PC-9 (cell line): ENCODE data around the gene OPN4. TPM values are rescaled to one million over a fixed set of nuclear protein-coding genes. Genes with fewer than 3 reads are reported as not detected.

ENCODE experiments used
- BruUV-seq: library from RNA; stranded (reverse); fragments of 400-500 nt; replicated peaks from 2 replicates; lab custom pipeline; 2021; lab: Mats Ljungman, UMichigan
- CTCF ChIA-PET: fragments of 300-600 bp; sonication (Branson Sonifier 250); formaldehyde crosslinking; loops from one replicate; lab custom pipeline; 2022; ENCODE audit warnings: antibody characterized with exemption; lab: Charles Lee
- POLR2A ChIA-PET: fragments of 300-600 bp; sonication (Branson Sonifier 250); formaldehyde crosslinking; loops from one replicate; lab custom pipeline; 2022; ENCODE audit warnings: antibody characterized with exemption; ENCODE audit not compliant: unreplicated experiment; lab: Charles Lee
- DNase-seq, 2 experiments: peaks; one replicate each; pipeline versions ENCODE4 v3.0.0 to v3.0.0-alpha.2; 2015 to 2022; ENCODE audit warnings: mixed read lengths in 1 of 2
- H2AFZ ChIP-seq: fragments of 200-600 bp; sonication (generic); 2 replicates; pipeline ENCODE4 v1.8.1; 2017; ENCODE audit warnings: antibody characterized with exemption
- H3F3A ChIP-seq: fragments of 200-600 bp; sonication (generic); 2 replicates; pipeline ENCODE4 v1.8.1; 2017; ENCODE audit warnings: antibody characterized with exemption, mild to moderate bottlenecking, low read depth; ENCODE audit not compliant: insufficient read depth
- H3K27ac ChIP-seq: fragments of 200-600 bp; sonication (generic); 2 replicates; pipeline ENCODE4 v1.6.1; 2016; ENCODE audit warnings: mixed run types
- H3K27me3 ChIP-seq: fragments of 200-600 bp; sonication (generic); 2 replicates; pipeline ENCODE4 v1.6.1; 2016; ENCODE audit warnings: low read depth, mixed run types; ENCODE audit not compliant: insufficient read depth
- H3K36me3 ChIP-seq: fragments of 200-600 bp; sonication (generic); 2 replicates; pipeline ENCODE4 v1.6.1; 2016; ENCODE audit warnings: low read depth, mixed run types
- H3K4me1 ChIP-seq: fragments of 200-600 bp; sonication (generic); replicated peaks from 2 replicates; pipeline ENCODE4 v1.6.1; 2016; ENCODE audit warnings: mixed run types; ENCODE audit not compliant: insufficient read depth
- H3K4me2 ChIP-seq: fragments of 200-600 bp; sonication (generic); 2 replicates; pipeline ENCODE4 v1.6.1; 2017; ENCODE audit warnings: mixed run types
- H3K4me3 ChIP-seq: fragments of 200-600 bp; sonication (generic); 2 replicates; pipeline ENCODE4 v1.6.1; 2016; ENCODE audit warnings: mixed run types
- H3K79me2 ChIP-seq: fragments of 200-600 bp; sonication (generic); 2 replicates; pipeline ENCODE4 v1.6.1; 2017; ENCODE audit warnings: low read depth, mixed run types
- H3K9me2 ChIP-seq: fragments of 200-600 bp; sonication (generic); 2 replicates; pipeline ENCODE4 v1.8.1; 2017; ENCODE audit warnings: mild to moderate bottlenecking; ENCODE audit not compliant: insufficient read depth
- H3K9me3 ChIP-seq: fragments of 200-600 bp; sonication (generic); 2 replicates; pipeline ENCODE4 v1.8.1; 2016; ENCODE audit warnings: low read depth; ENCODE audit not compliant: insufficient read depth
- H4K20me1 ChIP-seq: fragments of 200-600 bp; sonication (generic); 2 replicates; pipeline ENCODE4 v1.8.1; 2017; ENCODE audit not compliant: insufficient read depth
- EZH2 ChIP-seq: fragments of 200-600 bp; sonication (generic); IDR thresholded peaks from 2 replicates; pipeline ENCODE4 v1.8.0; 2017; ENCODE audit warnings: antibody characterized with exemption, low read depth
- intact Hi-C: fragments of 100-400 bp; cut with micrococcal nuclease; formaldehyde crosslinking; loops from one replicate; pipeline ENCODE4 v1.10.0; 2022; ENCODE audit not compliant: unreplicated experiment
- total RNA-seq: library from RNA; stranded (reverse); gene quantifications from 2 replicates; pipeline ENCODE4 v1.2.3, GENCODE V29; 2021
- TF ChIP-seq, protein P1 (sequence below): fragments of 200-600 bp; sonication (generic); conservative IDR thresholded peaks from 2 replicates; pipeline ENCODE4 v1.6.1; 2017; ENCODE audit warnings: mixed run types, antibody characterized with exemption, mild to moderate bottlenecking, moderate library complexity

The OPN4 gene
- total RNA-seq, 1 experiment from 2014 or later, result 0.15 TPM

DNA sequence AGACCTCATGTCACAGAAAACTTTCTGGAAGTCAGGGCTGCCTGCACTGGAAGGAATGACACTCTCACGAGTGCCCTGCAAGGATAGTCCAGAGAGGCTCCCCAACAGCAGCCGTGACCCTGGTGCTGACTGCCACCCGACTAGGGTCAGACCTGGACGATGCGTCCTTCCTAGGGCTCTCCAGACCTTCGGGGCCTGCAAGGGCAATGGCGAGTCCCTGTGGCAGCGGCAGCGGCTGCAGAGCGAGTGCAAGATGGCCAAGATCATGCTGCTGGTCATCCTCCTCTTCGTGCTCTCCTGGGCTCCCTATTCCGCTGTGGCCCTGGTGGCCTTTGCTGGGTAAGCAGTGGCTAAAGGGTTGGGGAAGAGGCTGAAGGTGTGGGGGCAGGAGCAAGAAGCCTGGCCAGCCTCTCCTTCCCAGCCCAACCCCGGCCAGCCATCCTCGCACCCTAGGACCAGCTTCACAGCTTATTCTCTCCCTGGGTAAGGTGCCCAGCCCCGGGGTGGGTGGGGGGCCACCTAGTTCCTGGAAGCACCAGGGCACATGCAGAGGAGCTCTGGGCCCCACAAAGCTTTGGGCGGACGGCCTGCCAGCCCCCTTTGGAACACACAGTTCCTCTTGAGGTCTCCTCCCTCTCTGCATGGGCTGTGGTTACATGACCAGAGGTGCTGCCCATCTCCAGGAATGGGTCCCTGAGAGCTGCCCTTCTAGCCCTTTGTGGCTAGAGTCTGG lies 5.5 kb downstream of the OPN4 start:
- TF ChIP-seq, protein P1, sequence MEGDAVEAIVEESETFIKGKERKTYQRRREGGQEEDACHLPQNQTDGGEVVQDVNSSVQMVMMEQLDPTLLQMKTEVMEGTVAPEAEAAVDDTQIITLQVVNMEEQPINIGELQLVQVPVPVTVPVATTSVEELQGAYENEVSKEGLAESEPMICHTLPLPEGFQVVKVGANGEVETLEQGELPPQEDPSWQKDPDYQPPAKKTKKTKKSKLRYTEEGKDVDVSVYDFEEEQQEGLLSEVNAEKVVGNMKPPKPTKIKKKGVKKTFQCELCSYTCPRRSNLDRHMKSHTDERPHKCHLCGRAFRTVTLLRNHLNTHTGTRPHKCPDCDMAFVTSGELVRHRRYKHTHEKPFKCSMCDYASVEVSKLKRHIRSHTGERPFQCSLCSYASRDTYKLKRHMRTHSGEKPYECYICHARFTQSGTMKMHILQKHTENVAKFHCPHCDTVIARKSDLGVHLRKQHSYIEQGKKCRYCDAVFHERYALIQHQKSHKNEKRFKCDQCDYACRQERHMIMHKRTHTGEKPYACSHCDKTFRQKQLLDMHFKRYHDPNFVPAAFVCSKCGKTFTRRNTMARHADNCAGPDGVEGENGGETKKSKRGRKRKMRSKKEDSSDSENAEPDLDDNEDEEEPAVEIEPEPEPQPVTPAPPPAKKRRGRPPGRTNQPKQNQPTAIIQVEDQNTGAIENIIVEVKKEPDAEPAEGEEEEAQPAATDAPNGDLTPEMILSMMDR, result no peak
- TF ChIP-seq EZH2, result no peak
- intact Hi-C loops, result no loop called here
- H3K27me3 ChIP-seq, result no peaks in the 10 kb centered on the region
- no peaks in the 10 kb centered on the region for H3K79me2 ChIP-seq
- no peak overlapping the region for H3K4me2 ChIP-seq
- H3K4me1 ChIP-seq, result peaks cover 7% of the 10 kb centered on the region
- no peak overlapping the region for H2AFZ ChIP-seq
- H3K9me3 ChIP-seq, result no peaks in the 10 kb centered on the region
- no peak overlapping the region for H3K27ac ChIP-seq
- BruUV-seq, result no TSS peak
- H3K4me3 ChIP-seq, result no peak overlapping the region
- CTCF ChIA-PET, result no interaction called here
- no peaks in the 10 kb centered on the region for H4K20me1 ChIP-seq
- no peaks in the 10 kb centered on the region for H3F3A ChIP-seq
- H3K36me3 ChIP-seq, result no peaks in the 10 kb centered on the region
- POLR2A ChIA-PET, result no interaction called here
- no peak for DNase-seq
- H3K9me2 ChIP-seq, result no peaks in the 10 kb centered on the region

DNA sequence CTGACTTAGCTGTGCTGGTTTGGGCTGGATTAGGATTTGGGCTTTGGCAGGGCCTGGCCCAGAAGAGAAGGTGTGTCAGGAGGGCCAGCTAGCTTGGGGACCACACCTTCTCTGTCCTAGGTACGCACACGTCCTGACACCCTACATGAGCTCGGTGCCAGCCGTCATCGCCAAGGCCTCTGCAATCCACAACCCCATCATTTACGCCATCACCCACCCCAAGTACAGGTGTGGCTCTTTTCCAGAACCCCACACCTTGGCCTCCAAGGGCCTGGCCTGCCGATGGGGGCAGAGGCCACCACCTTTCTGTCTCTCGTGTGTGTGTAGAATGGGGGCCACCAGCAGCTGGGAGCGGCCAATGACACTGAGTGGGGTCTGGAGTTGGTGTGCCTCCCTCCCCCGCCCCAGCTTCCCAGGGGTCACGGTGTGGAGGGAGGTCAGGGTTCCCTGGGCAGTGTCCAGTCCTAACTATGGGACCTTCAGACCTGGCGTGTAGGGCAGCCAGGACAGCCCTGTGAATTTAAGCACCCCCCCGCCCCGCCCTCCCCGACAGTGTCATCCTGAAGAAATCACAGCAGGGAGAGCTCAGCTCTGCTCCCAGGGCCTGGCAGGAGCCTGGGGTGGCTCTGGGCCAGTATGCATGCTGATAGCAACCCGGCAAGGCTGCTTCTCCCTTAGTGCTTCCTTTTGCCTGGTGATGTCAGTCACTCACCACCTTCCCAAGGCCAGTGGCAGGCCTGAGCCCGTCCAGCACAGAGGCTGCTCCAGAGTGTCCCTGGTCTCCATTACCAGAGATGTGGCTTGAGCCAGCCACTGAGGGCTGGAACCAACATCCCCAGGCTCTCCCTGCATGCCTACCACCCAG lies 7.0 kb downstream of the OPN4 start:
- ChIA-PET CTCF (interaction anchor here (0.7 kb wide), 1 partner anchor 21 kb away, joined by 4 read pairs; no protein-coding TSS in a partner anchor), POLR2A (no interaction called here)
- intact Hi-C loops, result no loop called here
- TF ChIP-seq EZH2, result no peak
- TF ChIP-seq, protein P1, result no peak
- no peak overlapping the region for H3K27ac ChIP-seq
- H2AFZ ChIP-seq, result no peak overlapping the region
- H3K4me2 ChIP-seq, result no peak overlapping the region
- no peaks in the 10 kb centered on the region for H3K27me3 ChIP-seq
- H3K79me2 ChIP-seq, result no peaks in the 10 kb centered on the region
- H3K9me3 ChIP-seq, result no peaks in the 10 kb centered on the region
- no peaks in the 10 kb centered on the region for H3F3A ChIP-seq
- no peaks in the 10 kb centered on the region for H3K36me3 ChIP-seq
- H4K20me1 ChIP-seq, result no peaks in the 10 kb centered on the region
- H3K9me2 ChIP-seq, result no peaks in the 10 kb centered on the region
- no peak overlapping the region for H3K4me3 ChIP-seq
- H3K4me1 ChIP-seq, result peaks cover 14% of the 10 kb centered on the region
- BruUV-seq, result no TSS peak
- no peak for DNase-seq

DNA sequence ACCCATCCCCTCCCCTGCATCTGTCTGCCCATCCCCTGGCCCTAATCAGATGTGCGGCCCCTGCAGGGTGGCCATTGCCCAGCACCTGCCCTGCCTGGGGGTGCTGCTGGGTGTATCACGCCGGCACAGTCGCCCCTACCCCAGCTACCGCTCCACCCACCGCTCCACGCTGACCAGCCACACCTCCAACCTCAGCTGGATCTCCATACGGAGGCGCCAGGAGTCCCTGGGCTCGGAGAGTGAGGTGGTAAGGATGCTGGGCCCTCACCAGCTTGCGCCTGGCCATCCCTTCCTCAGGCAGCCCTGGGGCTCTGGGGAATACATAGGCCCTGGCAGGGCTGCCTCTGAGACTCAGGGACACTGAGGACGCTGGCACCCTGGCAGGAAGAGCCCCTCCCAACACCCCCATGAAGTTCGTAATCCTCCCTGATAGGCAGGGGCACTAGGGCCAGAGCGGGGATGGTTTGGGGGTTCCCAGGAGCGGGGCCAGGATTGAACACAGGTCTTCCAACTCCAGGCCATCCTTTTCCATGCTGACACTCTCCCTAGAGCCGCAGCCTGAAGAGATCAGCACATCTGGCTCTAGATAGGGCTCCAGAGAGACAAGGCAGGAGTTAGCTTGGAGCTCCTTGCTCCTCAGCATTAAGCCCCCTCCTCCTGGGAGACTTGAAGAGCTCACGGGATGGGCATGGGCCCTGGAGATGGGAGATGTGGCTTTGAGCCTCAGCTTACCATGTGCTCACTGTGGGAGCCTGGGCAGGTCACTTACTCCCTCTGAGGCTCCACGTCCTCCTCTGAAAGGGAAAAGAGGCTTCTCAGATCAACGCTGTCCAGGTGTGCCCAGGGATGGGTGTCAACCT lies 8.1 kb downstream of the OPN4 start:
- ChIA-PET CTCF (no interaction called here), POLR2A (interaction anchor here (0.6 kb wide), 1 partner anchor 194 kb away, joined by 3 read pairs; no protein-coding TSS in a partner anchor)
- Histone ChIP-seq H3K4me1 (peaks cover 25% of the 10 kb centered on the region), H3K36me3 (no peaks in the 10 kb centered on the region), H3K9me3 (no peaks in the 10 kb centered on the region), H2AFZ (no peak overlapping the region), H3K9me2 (no peaks in the 10 kb centered on the region), H3K27ac (no peak overlapping the region), H3K27me3 (no peaks in the 10 kb centered on the region), H3K4me3 (no peak overlapping the region), H3F3A (no peaks in the 10 kb centered on the region), H3K79me2 (no peaks in the 10 kb centered on the region), H3K4me2 (no peak overlapping the region), H4K20me1 (no peaks in the 10 kb centered on the region)
- intact Hi-C loops, result no loop called here
- no peak for DNase-seq
- no TSS peak for BruUV-seq
- TF ChIP-seq EZH2, result no peak
- TF ChIP-seq, protein P1, result no peak
